Measurements from ENCODE around the gene MAD1L1. TPM values are rescaled to one million over a fixed set of nuclear protein-coding genes. Genes with fewer than 3 reads are reported as not detected.

The MAD1L1 gene
- total RNA-seq, 2 experiments from 2014 or later, result 58.3 to 65.3 TPM

DNA sequence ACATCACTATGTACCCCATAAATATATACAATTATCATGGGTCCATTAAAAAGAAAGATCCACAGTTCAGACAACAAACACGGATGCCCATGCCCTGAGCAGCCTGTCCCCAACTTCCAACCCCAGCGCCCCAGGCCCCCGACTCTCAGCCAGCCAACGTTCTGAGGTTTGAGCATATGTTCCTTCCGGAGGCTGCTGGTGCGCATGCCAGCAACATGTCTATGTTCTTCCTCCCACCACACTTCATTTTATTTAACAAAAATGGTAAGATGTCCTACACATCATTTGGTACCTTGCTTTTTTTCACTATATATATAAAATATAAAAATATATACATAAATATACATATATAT lies 250.9 kb downstream of the MAD1L1 start:
- Histone ChIP-seq H3K4me2 (ENCODE audit: low read length) (no peak overlapping the region), H3K9me2 (ENCODE audit: insufficient read depth, low read length) (no peaks in the 10 kb centered on the region), H3K4me3 (ENCODE audit: low read depth, low read length, poor library complexity, severe bottlenecking) (no peak overlapping the region), H3K27ac (ENCODE audit: low read depth, low read length, poor library complexity, severe bottlenecking) (no peak overlapping the region), H3K36me3 (ENCODE audit: insufficient read depth, low read length) (peaks cover 20% of the 10 kb centered on the region), H2AFZ (ENCODE audit: low read length) (no peak overlapping the region), H3K4me1 (ENCODE audit: insufficient read depth, low read length, poor library complexity, severe bottlenecking) (peaks cover 17% of the 10 kb centered on the region), H4K20me1 (ENCODE audit: insufficient read depth, low read length) (no peaks in the 10 kb centered on the region), H3K79me2 (ENCODE audit: insufficient read depth, low read depth, low read length) (no peaks in the 10 kb centered on the region), H3K9me3 (ENCODE audit: low read length) (no peaks in the 10 kb centered on the region)
- intact Hi-C loops (cut with micrococcal nuclease; ENCODE audit: unreplicated experiment), result loop anchor here (5.0 kb wide), 1 partner anchor 50 kb away; no protein-coding TSS in a partner anchor
- DNase-seq (ENCODE audit: low spot score), result no peak
- TF ChIP-seq, protein P1, sequence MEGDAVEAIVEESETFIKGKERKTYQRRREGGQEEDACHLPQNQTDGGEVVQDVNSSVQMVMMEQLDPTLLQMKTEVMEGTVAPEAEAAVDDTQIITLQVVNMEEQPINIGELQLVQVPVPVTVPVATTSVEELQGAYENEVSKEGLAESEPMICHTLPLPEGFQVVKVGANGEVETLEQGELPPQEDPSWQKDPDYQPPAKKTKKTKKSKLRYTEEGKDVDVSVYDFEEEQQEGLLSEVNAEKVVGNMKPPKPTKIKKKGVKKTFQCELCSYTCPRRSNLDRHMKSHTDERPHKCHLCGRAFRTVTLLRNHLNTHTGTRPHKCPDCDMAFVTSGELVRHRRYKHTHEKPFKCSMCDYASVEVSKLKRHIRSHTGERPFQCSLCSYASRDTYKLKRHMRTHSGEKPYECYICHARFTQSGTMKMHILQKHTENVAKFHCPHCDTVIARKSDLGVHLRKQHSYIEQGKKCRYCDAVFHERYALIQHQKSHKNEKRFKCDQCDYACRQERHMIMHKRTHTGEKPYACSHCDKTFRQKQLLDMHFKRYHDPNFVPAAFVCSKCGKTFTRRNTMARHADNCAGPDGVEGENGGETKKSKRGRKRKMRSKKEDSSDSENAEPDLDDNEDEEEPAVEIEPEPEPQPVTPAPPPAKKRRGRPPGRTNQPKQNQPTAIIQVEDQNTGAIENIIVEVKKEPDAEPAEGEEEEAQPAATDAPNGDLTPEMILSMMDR (conservative IDR thresholded peaks at IDR 0.05; ENCODE audit: low read length), result no peak
- TF ChIP-seq EZH2phosphoT487 (IDR thresholded peaks at IDR 0.05; ENCODE audit: borderline replicate concordance, low read depth, low read length), result no peak
- CTCF ChIA-PET (ENCODE audit: unreplicated experiment), result no interaction called here
- POLR2A ChIA-PET, result no interaction called here
- BruUV-seq (replicated peaks), result no TSS peak

DNA sequence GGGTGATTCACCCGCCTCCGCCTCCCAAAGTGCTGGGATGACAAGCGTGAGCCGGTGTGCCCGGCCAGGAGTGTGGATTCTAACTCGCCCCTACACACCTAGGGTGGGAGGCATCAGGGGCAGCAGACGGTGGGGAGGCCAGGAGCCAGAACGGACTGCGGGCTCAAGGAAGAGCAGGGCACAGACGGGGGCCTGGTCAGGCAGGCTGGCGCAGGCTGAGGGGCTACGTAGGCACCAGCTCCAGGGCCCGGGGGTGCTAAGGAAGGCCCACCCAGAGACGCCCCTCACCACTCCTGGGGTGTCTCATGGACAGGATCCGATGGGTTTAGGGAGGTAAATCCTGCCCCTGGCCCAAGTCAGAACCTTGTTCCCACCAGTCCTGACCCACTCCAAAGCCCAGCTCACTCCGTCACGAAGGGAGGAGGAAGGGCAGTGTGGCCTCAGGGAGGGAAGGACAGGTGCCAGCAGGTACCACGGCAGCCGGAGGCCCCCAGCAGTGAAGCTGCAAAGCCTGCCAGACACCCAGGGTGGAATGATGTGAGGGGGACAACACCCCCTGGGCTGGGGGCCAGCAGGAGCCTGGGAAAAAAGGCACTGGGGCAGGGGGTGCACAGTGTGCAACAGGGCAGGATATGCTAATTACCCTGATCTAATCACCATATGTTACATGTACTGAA lies 251.4 kb downstream of the MAD1L1 start:
- DNase-seq (ENCODE audit: low spot score), result no peak

More for the DNA sequence above, 251.4 kb downstream of the MAD1L1 start:
- no peak overlapping the region for H3K27ac ChIP-seq (ENCODE audit: low read depth, low read length, poor library complexity, severe bottlenecking)
- H3K4me1 ChIP-seq (ENCODE audit: insufficient read depth, low read length, poor library complexity, severe bottlenecking), result peaks cover 17% of the 10 kb centered on the region
- intact Hi-C loops (cut with micrococcal nuclease; ENCODE audit: unreplicated experiment), result loop anchor here (5.0 kb wide), 1 partner anchor 51 kb away; no protein-coding TSS in a partner anchor
- H3K9me2 ChIP-seq (ENCODE audit: insufficient read depth, low read length), result no peaks in the 10 kb centered on the region
- no peaks in the 10 kb centered on the region for H3K9me3 ChIP-seq (ENCODE audit: low read length)
- no peaks in the 10 kb centered on the region for H4K20me1 ChIP-seq (ENCODE audit: insufficient read depth, low read length)
- H3K4me2 ChIP-seq (ENCODE audit: low read length), result no peak overlapping the region; the same call in 1 of the 2 replicates
- ChIA-PET CTCF (ENCODE audit: unreplicated experiment) (no interaction called here), POLR2A (interaction anchor here (1.1 kb wide), 1 partner anchor 12 kb away, joined by 8 read pairs; no protein-coding TSS in a partner anchor)
- no TSS peak for BruUV-seq (replicated peaks)
- no peaks in the 10 kb centered on the region for H3K79me2 ChIP-seq (ENCODE audit: insufficient read depth, low read depth, low read length)
- H2AFZ ChIP-seq (ENCODE audit: low read length), result no peak overlapping the region
- no peak for TF ChIP-seq EZH2phosphoT487 (IDR thresholded peaks at IDR 0.05; ENCODE audit: borderline replicate concordance, low read depth, low read length)
- TF ChIP-seq, protein P1 (conservative IDR thresholded peaks at IDR 0.05; ENCODE audit: low read length), result no peak
- H3K36me3 ChIP-seq (ENCODE audit: insufficient read depth, low read length), result peaks cover 26% of the 10 kb centered on the region
- no peak overlapping the region for H3K4me3 ChIP-seq (ENCODE audit: low read depth, low read length, poor library complexity, severe bottlenecking)

Data from OCI-LY7 (cell line).